ENCODE data around the gene PLEKHA7. TPM values are rescaled to one million over a fixed set of nuclear protein-coding genes. Genes with fewer than 3 reads are reported as not detected.

PLEKHA7 gene
- total RNA-seq, 1 experiment from 2014 or later: not detected

GRCh38 chr11:16758382-16759024, 255.7 kb downstream of the PLEKHA7 start:
- Histone ChIP-seq H3K4me3 (no peak overlapping the region), H3K27me3 (no peaks in the 10 kb centered on the region), H3K36me3 (peaks cover 40% of the 10 kb centered on the region), H3K27ac (no peak overlapping the region), H3K9me3 (replicated peaks) (no peaks in the 10 kb centered on the region), H3K4me1 (no peaks in the 10 kb centered on the region)
- DNase-seq: no peak

- H3K4me1 ChIP-seq: peaks cover 16% of the 10 kb centered on the region
- no peaks in the 10 kb centered on the region for H3K9me3 ChIP-seq (replicated peaks)
- DNase-seq: no peak
- H3K36me3 ChIP-seq: peaks cover 92% of the 10 kb centered on the region
- H3K27me3 ChIP-seq: no peaks in the 10 kb centered on the region
- no peak overlapping the region for H3K4me3 ChIP-seq
- H3K27ac ChIP-seq: no peak overlapping the region
These were observed 263.8 kb downstream of the PLEKHA7 start for GRCh38 chr11:16750417-16750816.

GRCh38 chr11:16749666-16750065, 264.5 kb downstream of the PLEKHA7 start:
- no peak overlapping the region for H3K4me3 ChIP-seq
- no peak overlapping the region for H3K27ac ChIP-seq
- DNase-seq: no peak
- no peaks in the 10 kb centered on the region for H3K9me3 ChIP-seq (replicated peaks)
- H3K27me3 ChIP-seq: no peaks in the 10 kb centered on the region
- H3K36me3 ChIP-seq: peaks cover 93% of the 10 kb centered on the region
- H3K4me1 ChIP-seq: peaks cover 16% of the 10 kb centered on the region

GRCh38 chr11:16749092-16749491, 265.1 kb downstream of the PLEKHA7 start:
- H3K4me1 ChIP-seq: peaks cover 16% of the 10 kb centered on the region
- H3K27me3 ChIP-seq: no peaks in the 10 kb centered on the region
- H3K36me3 ChIP-seq: peaks cover 96% of the 10 kb centered on the region
- no peak overlapping the region for H3K27ac ChIP-seq
- DNase-seq: no peak
- no peak overlapping the region for H3K4me3 ChIP-seq
- H3K9me3 ChIP-seq (replicated peaks): no peaks in the 10 kb centered on the region

GRCh38 chr11:16745950-16746605, 268.1 kb downstream of the PLEKHA7 start:
- no peaks in the 10 kb centered on the region for H3K27me3 ChIP-seq
- no peak for DNase-seq
- no peak overlapping the region for H3K27ac ChIP-seq
- peaks cover 86% of the 10 kb centered on the region for H3K36me3 ChIP-seq
- H3K4me3 ChIP-seq: no peak overlapping the region
- H3K4me1 ChIP-seq: peaks cover 19% of the 10 kb centered on the region
- no peaks in the 10 kb centered on the region for H3K9me3 ChIP-seq (replicated peaks)

- no peaks in the 10 kb centered on the region for H3K27me3 ChIP-seq
- no peak overlapping the region for H3K27ac ChIP-seq
- H3K36me3 ChIP-seq: peaks cover 68% of the 10 kb centered on the region
- no peak overlapping the region for H3K4me3 ChIP-seq
- H3K9me3 ChIP-seq (replicated peaks): no peaks in the 10 kb centered on the region
- DNase-seq: no peak
- peaks cover 25% of the 10 kb centered on the region for H3K4me1 ChIP-seq
These were observed 270.0 kb downstream of the PLEKHA7 start for GRCh38 chr11:16744128-16744725.

GRCh38 chr11:16743478-16743877, 270.7 kb downstream of the PLEKHA7 start:
- Histone ChIP-seq H3K27me3 (no peaks in the 10 kb centered on the region), H3K9me3 (replicated peaks) (no peaks in the 10 kb centered on the region), H3K4me3 (no peak overlapping the region), H3K4me1 (peaks cover 25% of the 10 kb centered on the region), H3K36me3 (peaks cover 61% of the 10 kb centered on the region), H3K27ac (no peak overlapping the region)
- no peak for DNase-seq

- Histone ChIP-seq H3K9me3 (replicated peaks) (no peaks in the 10 kb centered on the region), H3K27me3 (no peaks in the 10 kb centered on the region), H3K4me3 (no peak overlapping the region), H3K36me3 (peaks cover 44% of the 10 kb centered on the region), H3K27ac (no peak overlapping the region), H3K4me1 (peaks cover 20% of the 10 kb centered on the region)
- no peak for DNase-seq
These were observed 272.7 kb downstream of the PLEKHA7 start for GRCh38 chr11:16741473-16741872.

GRCh38 chr11:16738947-16739815, 275.0 kb downstream of the PLEKHA7 start:
- H3K4me1 ChIP-seq: peaks cover 9% of the 10 kb centered on the region
- H3K4me3 ChIP-seq: peak overlapping the region; percentile 80
- no peaks in the 10 kb centered on the region for H3K9me3 ChIP-seq (replicated peaks)
- H3K27me3 ChIP-seq: no peaks in the 10 kb centered on the region
- peaks cover 22% of the 10 kb centered on the region for H3K36me3 ChIP-seq
- peak overlapping the region; percentile 92 for H3K27ac ChIP-seq
- peak in 1 of 2 experiments; percentile 22 for DNase-seq

- DNase-seq: peak; percentile 97 to 99
- peaks cover 9% of the 10 kb centered on the region for H3K4me1 ChIP-seq
- H3K4me3 ChIP-seq: peak within 1 kb of the TSS; percentile 80
- peak within 1 kb of the TSS; percentile 92 for H3K27ac ChIP-seq
- no peaks in the 10 kb centered on the region for H3K27me3 ChIP-seq
- no peaks in the 10 kb centered on the region for H3K9me3 ChIP-seq (replicated peaks)
- peaks cover 18% of the 10 kb centered on the region for H3K36me3 ChIP-seq
These were observed 275.8 kb downstream of the PLEKHA7 start, which contains the start of gene C11orf58 for GRCh38 chr11:16738193-16738946. Gene C11orf58, plus strand, starts transcription at chr11:16738647. Its CDS starts 132 bp downstream, at chr11:16738779.

GRCh38 chr11:16737818-16738192, 276.4 kb downstream of the PLEKHA7 start:
- DNase-seq: peak in 1 of 2 experiments; percentile 39
- Histone ChIP-seq H3K4me1 (peaks cover 9% of the 10 kb centered on the region), H3K9me3 (replicated peaks) (no peaks in the 10 kb centered on the region), H3K4me3 (peak overlapping the region; percentile 80), H3K36me3 (peaks cover 15% of the 10 kb centered on the region), H3K27me3 (no peaks in the 10 kb centered on the region), H3K27ac (peak overlapping the region; percentile 92)

All from SJCRH30 (cell line).